NCI-H1930 (cell line): ENCODE measurements around the gene RPS2.
"Not testable (repeated sequence)": the region's sequence is repeated elsewhere in the genome, so short reads cannot be mapped to it uniquely, and the experiment has no call there.

Experiments
- DNase-seq, 2 experiments: peaks; one replicate each; lab custom pipeline; 2025; lab: John Stamatoyannopoulos, UW

Gene RPS2

DNA sequence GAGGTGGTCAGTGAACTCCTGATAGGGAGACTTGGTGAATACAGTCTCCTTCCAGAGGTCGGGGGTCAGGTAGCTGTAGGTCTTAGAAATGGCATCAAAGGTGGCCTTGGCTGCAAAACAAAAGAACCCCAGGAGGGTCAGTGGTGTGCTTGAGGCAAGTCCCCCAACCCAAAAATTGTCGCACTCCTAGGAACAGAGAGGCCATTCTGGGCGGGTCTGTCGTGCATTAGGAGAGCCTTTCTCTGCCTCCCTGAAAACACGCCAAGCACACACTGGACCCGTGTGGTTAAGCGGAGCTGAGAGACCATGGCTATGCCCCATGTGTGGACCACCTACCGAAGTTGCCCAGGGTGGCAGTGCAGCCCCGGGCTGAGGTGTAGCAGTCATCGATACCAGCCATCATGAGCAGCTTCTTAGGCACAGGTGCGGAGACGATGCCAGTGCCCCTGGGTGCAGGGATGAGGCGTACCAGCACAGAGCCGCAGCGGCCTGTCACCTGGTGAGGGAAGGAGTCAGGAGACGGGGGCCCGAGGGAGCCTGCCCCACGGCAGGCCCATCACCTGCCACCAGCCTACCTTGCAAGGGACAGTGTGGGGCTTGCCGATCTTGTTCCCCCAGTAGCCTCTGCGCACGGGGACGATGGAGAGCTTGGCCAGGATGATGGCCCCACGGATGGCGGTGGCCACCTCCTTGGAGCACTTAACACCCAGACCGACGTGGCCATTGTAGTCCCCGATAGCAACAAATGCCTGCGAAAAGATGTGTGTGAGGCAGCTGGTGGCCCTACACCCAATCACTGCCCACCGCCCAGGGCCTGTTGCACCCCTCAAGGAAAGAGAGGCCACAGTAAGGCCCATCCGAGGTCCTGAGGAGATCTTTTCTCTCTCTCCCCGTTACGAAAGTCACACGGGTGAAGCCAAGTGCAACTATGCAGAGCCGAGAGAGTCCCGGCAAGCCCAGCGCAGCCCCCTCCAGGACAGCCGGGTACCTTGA lies 2.2 kb downstream of the RPS2 start:
- not testable (repeated sequence) for DNase-seq

GRCh38 chr16:1961651-1962067 lies 3.0 kb downstream of the RPS2 start:
- DNase-seq: no peak

DNA sequence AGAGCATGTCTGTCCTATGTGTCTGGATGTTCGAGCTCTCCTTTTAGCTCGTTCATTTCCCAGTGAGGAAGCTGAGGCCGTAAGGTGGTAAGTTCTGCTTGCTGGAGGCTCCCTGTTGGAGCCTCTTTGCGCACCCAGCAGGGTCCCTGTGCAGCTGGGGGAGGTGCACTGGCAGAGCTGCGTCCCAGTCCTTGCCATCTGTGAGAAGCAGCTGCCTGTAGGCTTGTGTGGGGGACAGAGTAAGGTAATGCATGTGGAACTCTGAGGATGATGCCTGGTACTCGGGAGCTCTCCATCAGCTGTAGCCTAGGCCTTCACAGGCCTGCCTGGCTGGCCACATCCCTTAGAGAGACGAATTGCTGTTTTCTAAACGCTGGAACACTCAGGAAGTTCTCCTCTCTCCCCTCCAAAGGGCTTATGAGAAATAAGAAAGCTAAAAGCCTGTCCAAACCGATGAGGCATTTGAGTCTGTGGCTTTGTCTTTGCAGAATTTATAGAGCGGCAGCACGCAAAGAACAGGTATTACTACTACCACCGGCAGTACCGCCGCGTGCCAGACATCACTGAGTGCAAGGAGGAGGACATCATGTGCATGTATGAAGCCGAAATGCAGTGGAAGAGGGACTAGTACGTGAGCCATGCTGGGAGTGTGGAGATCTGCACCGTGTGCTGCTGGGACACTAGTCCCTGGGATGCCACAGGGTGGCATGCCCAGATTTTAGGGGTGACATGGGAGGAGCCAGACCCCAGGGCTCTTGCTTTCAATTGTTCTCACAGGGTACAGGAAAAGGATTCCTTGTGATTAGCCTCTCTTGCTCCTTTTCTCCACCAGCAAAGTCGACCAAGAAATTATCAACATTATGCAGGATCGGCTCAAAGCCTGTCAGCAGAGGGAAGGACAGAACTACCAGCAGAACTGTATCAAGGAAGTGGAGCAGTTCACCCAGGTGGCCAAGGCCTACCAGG lies 3.7 kb downstream of the RPS2 start:
- DNase-seq: peak; percentile 35 to 62

GRCh38 chr16:1959269-1960039 lies 5.2 kb downstream of the RPS2 start, which contains the start of gene NDUFB10:
TSS of gene NDUFB10 (plus strand) at chr16:1959538. CDS start at chr16:1959625, 87 bp downstream.
- DNase-seq: peak; percentile 84 to 97

GRCh38 chr16:1958715-1959268 lies 5.8 kb downstream of the RPS2 start:
- DNase-seq: no peak

DNA sequence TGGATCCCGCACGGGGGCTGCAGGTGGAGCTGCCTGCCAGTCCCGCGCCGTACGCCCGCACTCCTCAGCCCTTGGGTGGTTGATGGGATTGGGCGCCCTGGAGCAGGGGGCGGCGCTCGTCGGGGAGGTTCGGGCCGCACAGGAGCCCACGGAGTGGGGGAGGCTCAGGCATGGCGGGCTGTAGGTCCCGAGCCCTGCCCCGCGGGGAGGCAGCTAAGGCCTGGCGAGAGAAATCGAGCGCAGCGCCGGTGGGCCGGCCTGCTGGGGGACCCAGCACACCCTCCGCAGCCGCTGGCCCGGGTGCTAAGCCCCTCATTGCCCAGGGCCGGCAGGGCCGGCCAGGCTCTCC lies 6.5 kb downstream of the RPS2 start:
- DNase-seq: not testable (repeated sequence)

DNA sequence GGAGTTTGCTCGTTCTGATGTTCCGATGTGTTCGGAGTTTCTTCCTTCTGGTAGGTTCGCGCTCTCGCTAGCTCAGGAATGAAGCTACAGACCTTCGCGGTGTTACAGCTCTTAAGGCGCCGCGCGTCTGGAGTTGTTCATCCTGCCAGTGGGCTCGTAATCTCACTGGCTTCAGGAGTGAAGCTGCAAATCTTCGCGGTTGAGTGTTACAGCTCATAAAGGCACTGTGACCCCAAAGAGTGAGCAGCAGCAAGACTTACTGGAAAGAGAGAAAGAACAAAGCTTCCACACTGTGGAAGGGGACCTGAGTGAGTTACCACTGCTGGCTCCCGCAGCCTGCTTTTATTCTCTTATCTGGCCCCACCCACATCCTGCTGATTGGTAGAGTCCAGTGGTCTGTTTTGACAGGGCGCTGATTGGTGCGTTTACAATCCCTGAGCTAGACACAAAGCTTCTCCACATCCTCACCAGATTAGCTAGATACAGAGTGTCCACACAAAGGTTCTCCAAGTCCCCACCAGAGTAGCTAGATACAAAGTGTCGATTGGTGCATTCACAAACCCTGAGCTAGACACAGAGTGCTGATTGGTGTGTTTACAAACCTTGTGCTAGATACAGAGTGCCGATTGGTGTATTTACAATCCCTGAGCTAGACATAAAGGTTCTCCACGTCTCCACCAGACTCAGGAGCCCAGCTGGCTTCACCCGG lies 7.0 kb downstream of the RPS2 start:
- not testable (repeated sequence) for DNase-seq

- DNase-seq: no peak
Observed at GRCh38 chr16:1953734-1954133, 10.9 kb downstream of the RPS2 start.

DNA sequence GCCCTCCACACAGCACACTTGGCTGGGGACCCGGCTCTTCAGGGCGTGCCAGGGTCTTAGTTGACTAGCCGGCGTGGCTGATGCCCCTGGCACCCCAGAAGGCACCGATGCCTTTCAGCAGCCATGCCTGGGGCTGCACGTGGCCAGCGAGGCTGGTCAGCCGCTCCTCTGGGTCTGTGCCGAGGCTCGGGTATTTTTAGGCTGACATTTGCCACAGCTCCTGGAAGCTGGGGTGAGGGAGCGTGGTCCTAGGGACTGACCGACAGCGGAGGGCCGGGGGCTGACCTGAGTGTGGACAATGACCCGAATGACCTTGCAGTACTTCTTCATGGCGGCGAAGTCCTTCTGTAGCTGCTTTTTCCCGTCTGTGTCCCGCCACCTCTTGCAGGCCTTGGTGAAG lies 14.1 kb downstream of the RPS2 start:
- no peak for DNase-seq

DNA sequence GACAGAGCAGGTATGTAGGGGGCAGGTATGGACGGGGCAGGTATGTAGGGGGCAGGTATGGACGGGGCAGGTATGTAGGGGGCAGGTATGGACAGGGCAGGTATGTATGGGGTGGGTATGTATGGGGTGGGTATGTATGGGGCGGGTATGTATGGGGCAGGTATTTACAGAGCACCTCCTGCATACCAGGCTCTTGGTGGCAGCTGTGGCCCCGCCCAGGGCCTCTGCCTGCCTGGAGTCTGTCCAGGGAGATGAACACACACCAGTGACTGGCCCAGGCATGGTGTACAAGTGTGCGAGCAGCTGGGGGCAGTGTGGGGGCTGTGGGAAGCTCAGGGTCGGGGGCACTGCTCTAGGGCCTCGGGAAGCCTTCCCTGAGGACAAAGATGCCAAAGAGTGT lies 14.6 kb downstream of the RPS2 start:
- DNase-seq: no peak

- DNase-seq: no peak
Observed at GRCh38 chr16:1949507-1949906, 15.1 kb downstream of the RPS2 start.

DNA sequence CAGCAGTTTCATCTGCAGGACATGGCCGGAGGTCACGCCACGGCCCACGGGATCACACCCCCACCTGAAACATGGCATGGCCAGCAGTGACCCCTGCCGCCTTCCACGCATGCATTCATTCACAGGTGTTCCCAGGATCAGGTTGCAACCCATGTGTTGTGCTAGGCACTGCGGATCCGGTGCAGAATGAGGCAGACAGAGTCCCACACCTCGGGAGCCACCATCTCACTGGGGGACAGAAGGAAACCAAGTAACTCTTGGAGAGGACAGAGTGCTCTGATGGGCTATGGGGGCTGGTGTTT lies 17.3 kb downstream of the RPS2 start:
- no peak for DNase-seq

GRCh38 chr16:1946495-1947368 lies 17.9 kb downstream of the RPS2 start:
- no peak for DNase-seq

DNA sequence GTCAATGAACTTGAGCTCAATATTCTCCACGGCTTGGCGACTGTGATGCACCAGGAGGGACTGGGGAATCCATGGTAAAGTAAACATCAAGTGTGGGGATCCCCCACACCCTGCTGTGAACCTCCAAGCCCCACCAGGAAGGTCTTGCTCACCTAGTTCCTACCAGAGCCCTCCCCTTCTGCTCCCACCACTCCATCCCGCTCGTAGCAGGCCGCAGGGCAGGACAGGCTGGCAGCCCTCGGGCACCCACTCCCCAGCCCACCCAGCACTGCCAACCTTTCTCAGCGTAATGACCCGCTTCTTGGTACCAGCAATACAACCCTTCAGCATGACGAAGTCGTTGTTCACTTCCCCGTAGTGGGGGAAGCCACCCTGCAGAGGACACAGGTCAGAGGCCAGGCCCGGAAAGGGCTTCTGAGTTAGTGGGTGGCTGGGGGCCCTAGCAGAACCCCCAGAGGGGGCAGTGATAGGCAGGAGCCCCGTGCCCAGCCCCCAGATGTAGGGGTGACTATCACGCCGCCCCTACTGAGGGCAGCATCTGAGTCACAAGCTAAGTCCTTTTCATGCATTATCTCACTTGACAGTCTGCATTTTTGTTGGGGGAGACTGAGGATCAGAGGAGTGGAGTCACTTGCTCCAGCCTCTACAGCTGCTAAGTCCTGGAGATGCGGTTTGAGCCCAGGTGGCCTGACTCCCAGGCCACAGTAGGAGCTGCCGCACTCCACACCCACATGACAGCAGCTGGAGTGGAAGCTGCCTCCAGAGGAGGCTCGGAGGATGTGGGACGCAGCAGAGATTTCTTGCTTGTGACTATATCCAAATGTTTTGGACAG lies 18.9 kb downstream of the RPS2 start:
- no peak for DNase-seq

DNA sequence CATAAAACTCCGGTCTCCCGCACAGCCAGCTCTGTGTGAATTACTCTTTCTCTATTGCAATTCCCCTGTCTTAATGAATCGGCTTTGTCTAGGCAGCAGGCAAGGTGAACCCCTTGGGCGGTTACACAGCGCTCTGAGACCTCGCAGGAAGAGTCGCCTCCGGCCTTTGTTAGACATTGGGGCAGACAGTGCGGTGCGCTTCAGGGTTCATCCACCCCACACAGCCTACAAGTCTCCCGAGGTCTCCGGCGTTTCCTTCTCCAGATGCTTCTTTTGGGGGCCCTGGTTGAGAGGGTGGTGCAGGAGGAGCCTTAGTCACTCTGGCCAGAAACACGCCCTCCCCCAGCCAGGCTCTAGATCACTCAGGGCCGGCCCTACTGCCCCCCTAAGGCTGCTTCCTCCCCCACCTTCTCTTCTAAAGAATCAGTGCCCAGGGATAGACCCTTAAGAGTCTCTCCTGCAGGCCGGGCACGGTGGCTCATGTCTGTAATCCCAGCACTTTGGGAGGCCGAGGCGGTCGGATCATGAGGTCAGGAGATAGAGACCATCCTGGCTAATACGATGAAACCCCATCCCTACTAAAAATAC lies 19.9 kb downstream of the RPS2 start:
- no peak for DNase-seq

GRCh38 chr16:1942810-1943726 lies 21.6 kb downstream of the RPS2 start, which contains the start of gene MSRB1:
TSS of gene MSRB1 (minus strand) at chr16:1943199. CDS start at chr16:1943156, 43 bp downstream.
- peak; percentile 100 for DNase-seq

GRCh38 chr16:1942047-1942809 lies 22.4 kb downstream of the RPS2 start:
- DNase-seq: no peak
